Measurements from ENCODE around the gene RBBP5. TPM values are rescaled to one million over a fixed set of nuclear protein-coding genes. Genes with fewer than 3 reads are reported as not detected.
"Not testable (repeated sequence)": the region's sequence is repeated elsewhere in the genome, so short reads cannot be mapped to it uniquely, and the experiment has no call there.

RBBP5 gene
- total RNA-seq: 17.2 TPM

- peak within 1 kb of the TSS; percentile 88 for H3K4me3 ChIP-seq (ENCODE audit: low read length)
- no peaks in the 10 kb centered on the region for H3K9me3 ChIP-seq (ENCODE audit: low read depth, low read length)
- H3K27me3 ChIP-seq (ENCODE audit: insufficient read depth, low read length): no peaks in the 10 kb centered on the region
- H3K4me1 ChIP-seq (ENCODE audit: insufficient read depth, low read length): peaks cover 40% of the 10 kb centered on the region
Measured at GRCh38 chr1:205121660-205122488, at the start of gene RBBP5. Gene RBBP5, minus strand, starts transcription at chr1:205121978. Its CDS starts 105 bp downstream, at chr1:205121873.

GRCh38 chr1:205171369-205171768, 49.6 kb upstream of the RBBP5 start:
- H3K27me3 ChIP-seq (ENCODE audit: insufficient read depth, low read length): no peaks in the 10 kb centered on the region
- peaks cover 6% of the 10 kb centered on the region for H3K4me1 ChIP-seq (ENCODE audit: insufficient read depth, low read length)
- H3K9me3 ChIP-seq (ENCODE audit: low read depth, low read length): no peaks in the 10 kb centered on the region
- H3K4me3 ChIP-seq (ENCODE audit: low read length): no peak overlapping the region

- Histone ChIP-seq H3K4me1 (ENCODE audit: insufficient read depth, low read length) (peaks cover 3% of the 10 kb centered on the region), H3K27me3 (ENCODE audit: insufficient read depth, low read length) (no peaks in the 10 kb centered on the region), H3K4me3 (ENCODE audit: low read length) (no peak overlapping the region), H3K9me3 (ENCODE audit: low read depth, low read length) (no peaks in the 10 kb centered on the region)
Measured at GRCh38 chr1:205170532-205171269, 48.9 kb upstream of the RBBP5 start.

- Histone ChIP-seq H3K4me3 (ENCODE audit: low read length) (no peak overlapping the region), H3K4me1 (ENCODE audit: insufficient read depth, low read length) (no peaks in the 10 kb centered on the region), H3K27me3 (ENCODE audit: insufficient read depth, low read length) (no peaks in the 10 kb centered on the region), H3K9me3 (ENCODE audit: low read depth, low read length) (no peaks in the 10 kb centered on the region)
Measured at GRCh38 chr1:205169248-205169647, 47.5 kb upstream of the RBBP5 start.

- Histone ChIP-seq H3K27me3 (ENCODE audit: insufficient read depth, low read length) (no peaks in the 10 kb centered on the region), H3K9me3 (ENCODE audit: low read depth, low read length) (no peaks in the 10 kb centered on the region), H3K4me3 (ENCODE audit: low read length) (no peak overlapping the region), H3K4me1 (ENCODE audit: insufficient read depth, low read length) (no peaks in the 10 kb centered on the region)
Measured at GRCh38 chr1:205168291-205168690, 46.5 kb upstream of the RBBP5 start.

- no peaks in the 10 kb centered on the region for H3K4me1 ChIP-seq (ENCODE audit: insufficient read depth, low read length)
- no peaks in the 10 kb centered on the region for H3K9me3 ChIP-seq (ENCODE audit: low read depth, low read length)
- H3K4me3 ChIP-seq (ENCODE audit: low read length): no peak overlapping the region
- no peaks in the 10 kb centered on the region for H3K27me3 ChIP-seq (ENCODE audit: insufficient read depth, low read length)
Measured at GRCh38 chr1:205162301-205162700, 40.5 kb upstream of the RBBP5 start.

- no peaks in the 10 kb centered on the region for H3K4me1 ChIP-seq (ENCODE audit: insufficient read depth, low read length)
- no peaks in the 10 kb centered on the region for H3K27me3 ChIP-seq (ENCODE audit: insufficient read depth, low read length)
- no peak overlapping the region for H3K4me3 ChIP-seq (ENCODE audit: low read length)
- no peaks in the 10 kb centered on the region for H3K9me3 ChIP-seq (ENCODE audit: low read depth, low read length)
Measured at GRCh38 chr1:205161076-205161475, 39.3 kb upstream of the RBBP5 start.

- H3K9me3 ChIP-seq (ENCODE audit: low read depth, low read length): no peaks in the 10 kb centered on the region
- H3K27me3 ChIP-seq (ENCODE audit: insufficient read depth, low read length): no peaks in the 10 kb centered on the region
- H3K4me1 ChIP-seq (ENCODE audit: insufficient read depth, low read length): no peaks in the 10 kb centered on the region
- no peak overlapping the region for H3K4me3 ChIP-seq (ENCODE audit: low read length)
Measured at GRCh38 chr1:205158048-205158616, 36.4 kb upstream of the RBBP5 start.

- not testable (repeated sequence) for H3K27me3 ChIP-seq (ENCODE audit: insufficient read depth, low read length); H3K9me3 ChIP-seq (ENCODE audit: low read depth, low read length); H3K4me1 ChIP-seq (ENCODE audit: insufficient read depth, low read length); H3K4me3 ChIP-seq (ENCODE audit: low read length)
Measured at GRCh38 chr1:205155665-205156377, 34.0 kb upstream of the RBBP5 start.

GRCh38 chr1:205152505-205152904, 30.7 kb upstream of the RBBP5 start:
- H3K4me1 ChIP-seq (ENCODE audit: insufficient read depth, low read length): no peaks in the 10 kb centered on the region
- no peak overlapping the region for H3K4me3 ChIP-seq (ENCODE audit: low read length)
- no peaks in the 10 kb centered on the region for H3K27me3 ChIP-seq (ENCODE audit: insufficient read depth, low read length)
- no peaks in the 10 kb centered on the region for H3K9me3 ChIP-seq (ENCODE audit: low read depth, low read length)

GRCh38 chr1:205150651-205151428, 29.1 kb upstream of the RBBP5 start:
- Histone ChIP-seq H3K4me1 (ENCODE audit: insufficient read depth, low read length) (no peaks in the 10 kb centered on the region), H3K27me3 (ENCODE audit: insufficient read depth, low read length) (no peaks in the 10 kb centered on the region), H3K9me3 (ENCODE audit: low read depth, low read length) (no peaks in the 10 kb centered on the region), H3K4me3 (ENCODE audit: low read length) (no peak overlapping the region)

GRCh38 chr1:205147191-205147835, 25.5 kb upstream of the RBBP5 start:
- Histone ChIP-seq H3K4me1 (ENCODE audit: insufficient read depth, low read length) (no peaks in the 10 kb centered on the region), H3K4me3 (ENCODE audit: low read length) (no peak overlapping the region), H3K27me3 (ENCODE audit: insufficient read depth, low read length) (no peaks in the 10 kb centered on the region), H3K9me3 (ENCODE audit: low read depth, low read length) (no peaks in the 10 kb centered on the region)

- Histone ChIP-seq H3K4me1 (ENCODE audit: insufficient read depth, low read length) (peaks cover 4% of the 10 kb centered on the region), H3K4me3 (ENCODE audit: low read length) (no peak overlapping the region), H3K9me3 (ENCODE audit: low read depth, low read length) (no peaks in the 10 kb centered on the region), H3K27me3 (ENCODE audit: insufficient read depth, low read length) (no peaks in the 10 kb centered on the region)
Measured at GRCh38 chr1:205144751-205145150, 23.0 kb upstream of the RBBP5 start.
